ENCODE data around the gene DOCK7. TPM values are rescaled to one million over a fixed set of nuclear protein-coding genes. Genes with fewer than 3 reads are reported as not detected.

The DOCK7 gene
- total and polyA plus RNA-seq, 2 of the 13 experiments (the other 11 are each of a cell fraction or from before 2014, with no cell fraction given), result 45.7 to 67.2 TPM

GRCh38 chr1:62717483-62717882 lies 29.3 kb upstream of the DOCK7 start:
- WGBS (ENCODE audit: low lambda C conversion rate), result 96% methylated on average over 6 of the region's 6 CpGs
- Histone ChIP-seq H3K4me2 (ENCODE audit: low read depth, low read length) (no peak overlapping the region), H2AFZ (ENCODE audit: low read length) (no peak overlapping the region), H3K79me2 (ENCODE audit: insufficient read depth, low read length) (no peaks in the 10 kb centered on the region), H3K27ac (ENCODE audit: extremely low read length, insufficient read depth, low read length) (no peak overlapping the region), H3K9ac (ENCODE audit: insufficient read depth, low read depth, low read length) (no peak overlapping the region), H3K27me3 (ENCODE audit: control insufficient read depth in 1 of 2, insufficient read depth in 2 of 2, low read length in 2 of 2) (no peaks in the 10 kb centered on the region), H3K4me1 (ENCODE audit: insufficient read depth, low read length) (peaks cover 12% of the 10 kb centered on the region), H4K20me1 (ENCODE audit: insufficient read depth, low read length) (no peaks in the 10 kb centered on the region), H3K9me3 (ENCODE audit: low read length) (no peaks in the 10 kb centered on the region), H3K4me3 (replicated peaks in 1 of 3; ENCODE audit: insufficient read depth in 1 of 3, low read depth in 2 of 3, low read length in 3 of 3) (no peak overlapping the region), H3K36me3 (replicated peaks in 1 of 2; ENCODE audit: control insufficient read depth in 1 of 2, insufficient read depth in 2 of 2, low read length in 2 of 2) (0 out of 5 replicates have a peak, but pooled peaks cover 0 to 2% of the 10 kb centered on the region in 2 experiments)
- in situ Hi-C loops (cut with HindIII; ENCODE audit: extremely low pct_ligation_motif_present, low pct_unique_long_range_greater_than_20kb), result no loop called here
- FAIRE-seq (no peak), DNase-seq (ENCODE audit: low spot score) (no peak), ATAC-seq (no peak)
- ChIA-PET POLR2A (no interaction called here), CTCF (ENCODE audit: low intra/inter-chr PET ratio, low total read pairs) (no interaction called here)
- intact Hi-C loops (cut with micrococcal nuclease; ENCODE audit: unreplicated experiment), result no loop called here
- TF ChIP-seq ZNF282 (IDR thresholded peaks at IDR 0.05; ENCODE audit: partially characterized antibody), result no peak
- peak; percentile 97 for TF ChIP-seq HNRNPK (IDR thresholded peaks at IDR 0.05; ENCODE audit: low read depth, low read length, poor library complexity, severe bottlenecking)
- no TSS peak for BruUV-seq (replicated peaks)

- POLR2A ChIA-PET, result interaction anchor here (0.6 kb wide), 1 partner anchor 25 kb away, joined by 3 read pairs; no protein-coding TSS in a partner anchor
- Histone ChIP-seq H3K9ac (ENCODE audit: insufficient read depth, low read depth, low read length) (no peak overlapping the region), H3K9me3 (ENCODE audit: low read length) (no peaks in the 10 kb centered on the region), H3K27me3 (ENCODE audit: control insufficient read depth in 1 of 2, insufficient read depth in 2 of 2, low read length in 2 of 2) (no peaks in the 10 kb centered on the region), H3K4me2 (ENCODE audit: low read depth, low read length) (no peak overlapping the region), H3K4me3 (replicated peaks in 1 of 3; ENCODE audit: insufficient read depth in 1 of 3, low read depth in 2 of 3, low read length in 3 of 3) (no peak overlapping the region), H3K27ac (ENCODE audit: extremely low read length, insufficient read depth, low read length) (no peak overlapping the region), H3K4me1 (ENCODE audit: insufficient read depth, low read length) (peaks cover 8% of the 10 kb centered on the region), H4K20me1 (ENCODE audit: insufficient read depth, low read length) (no peaks in the 10 kb centered on the region), H3K79me2 (ENCODE audit: insufficient read depth, low read length) (no peaks in the 10 kb centered on the region), H2AFZ (ENCODE audit: low read length) (no peak overlapping the region), H3K36me3 (replicated peaks in 1 of 2; ENCODE audit: control insufficient read depth in 1 of 2, insufficient read depth in 2 of 2, low read length in 2 of 2) (peaks cover 3 to 8% of the 10 kb centered on the region in 2 experiments; a peak in 3 of 5 replicates)
- WGBS (ENCODE audit: low lambda C conversion rate), result 94% methylated on average over 3 of the region's 3 CpGs
- in situ Hi-C loops (cut with HindIII; ENCODE audit: extremely low pct_ligation_motif_present, low pct_unique_long_range_greater_than_20kb), result no loop called here
- intact Hi-C loops (cut with micrococcal nuclease; ENCODE audit: unreplicated experiment), result no loop called here
- TF ChIP-seq ZFP62 (CRISPR knock-in tag; IDR thresholded peaks at IDR 0.05) (no peak), ZBTB21 (CRISPR knock-in tag; IDR thresholded peaks at IDR 0.05) (no peak), SIX1 (CRISPR knock-in tag; IDR thresholded peaks at IDR 0.05; ENCODE audit: borderline replicate concordance) (no peak), ZNF530 (CRISPR knock-in tag; IDR thresholded peaks at IDR 0.05; ENCODE audit: low read depth) (no peak), SOX13 (IDR thresholded peaks at IDR 0.05) (no peak), SOX13 (CRISPR knock-in tag; conservative IDR thresholded peaks at IDR 0.05 in 1 of 2, IDR thresholded peaks at IDR 0.05 in 1 of 2) (no peak), ZNF782 (CRISPR knock-in tag; IDR thresholded peaks at IDR 0.05; ENCODE audit: borderline replicate concordance) (no peak), ATF7 (IDR thresholded peaks at IDR 0.05) (no peak), ATF7 (CRISPR knock-in tag; IDR thresholded peaks at IDR 0.05) (no peak), TOPORS (CRISPR knock-in tag; IDR thresholded peaks at IDR 0.05) (no peak), ZBTB26 (CRISPR knock-in tag; IDR thresholded peaks at IDR 0.05; ENCODE audit: borderline replicate concordance) (no peak), ZNF713 (CRISPR knock-in tag; IDR thresholded peaks at IDR 0.05) (no peak), SIX4 (CRISPR knock-in tag; IDR thresholded peaks at IDR 0.05) (no peak), HDAC1 (CRISPR knock-in tag; IDR thresholded peaks at IDR 0.05) (no peak)
- no peak for ATAC-seq
- BruUV-seq (replicated peaks), result no TSS peak
- CTCF ChIA-PET (ENCODE audit: low intra/inter-chr PET ratio, low total read pairs), result no interaction called here
- no peak for DNase-seq (ENCODE audit: low spot score)
- FAIRE-seq, result no peak
Observed at GRCh38 chr1:62716397-62716796, 28.2 kb upstream of the DOCK7 start.

Measured in HepG2 (cell line).